CD4-positive, alpha-beta T cell treated with Interferon gamma for 1 hour (primary cell): Measurements from ENCODE around the gene LRRC37B.
"Not testable (repeated sequence)": the region's sequence is repeated elsewhere in the genome, so short reads cannot be mapped to it uniquely, and the experiment has no call there.

Experiments used
- DNase-seq: peaks from one replicate; pipeline ENCODE4 v3.0.0-alpha.2; 2020

Gene LRRC37B

DNA sequence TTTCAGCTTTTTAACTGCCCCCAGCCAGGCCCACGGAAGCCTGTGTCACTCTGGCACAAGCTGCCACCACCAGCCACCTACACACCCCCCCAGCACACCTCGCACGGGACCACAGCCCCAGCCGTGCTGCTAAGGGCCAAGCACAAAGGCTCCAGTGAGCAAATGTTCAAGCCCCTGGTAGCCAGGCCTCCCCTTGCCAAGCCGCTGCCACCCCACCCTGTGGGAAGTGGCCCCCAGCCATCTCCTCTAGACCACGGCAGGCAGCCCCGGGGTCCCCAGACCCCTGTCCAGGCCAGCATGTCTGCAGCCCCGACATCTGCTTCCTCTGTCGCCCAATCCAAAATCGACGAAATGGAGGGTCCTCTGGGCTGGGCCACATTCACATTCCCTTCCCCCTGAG is 35.1 kb downstream of the LRRC37B start:
- not testable (repeated sequence) for DNase-seq

DNA sequence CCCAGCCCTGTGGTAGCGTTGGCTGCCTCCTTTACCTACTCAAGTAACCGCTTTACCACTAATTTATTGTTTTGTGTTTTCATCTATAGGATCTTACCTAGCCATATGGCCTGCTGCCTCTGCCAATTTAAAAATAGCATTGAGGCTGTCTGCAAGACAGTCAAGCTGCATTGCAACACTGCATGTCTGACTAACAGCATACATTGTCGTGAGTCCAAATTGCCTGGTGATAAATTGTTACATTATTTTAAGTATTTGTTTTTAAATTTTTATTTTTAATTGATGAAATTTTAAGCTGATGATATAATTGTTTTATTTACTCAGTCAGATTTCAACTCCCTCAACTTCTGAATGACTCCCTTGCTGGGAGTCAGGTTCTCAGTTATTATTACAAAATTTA is 38.4 kb downstream of the LRRC37B start:
- DNase-seq: not testable (repeated sequence)

DNA sequence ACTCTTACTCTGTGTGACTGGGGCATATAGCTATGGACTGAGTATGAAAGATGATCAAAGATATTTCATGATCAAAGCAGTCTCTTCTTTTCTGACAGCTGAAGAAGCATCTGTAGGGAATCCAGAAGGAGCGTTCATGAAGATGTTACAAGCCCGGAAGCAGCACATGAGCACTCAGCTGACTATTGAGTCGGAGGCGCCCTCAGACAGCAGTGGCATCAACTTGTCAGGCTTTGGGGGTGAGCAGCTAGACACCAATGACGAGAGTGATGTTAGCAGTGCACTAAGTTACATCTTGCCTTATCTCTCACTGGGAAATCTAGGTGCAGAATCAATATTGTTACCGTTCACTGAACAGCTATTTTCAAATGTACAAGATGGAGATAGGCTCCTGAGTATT is 40.5 kb downstream of the LRRC37B start:
- not testable (repeated sequence) for DNase-seq

DNA sequence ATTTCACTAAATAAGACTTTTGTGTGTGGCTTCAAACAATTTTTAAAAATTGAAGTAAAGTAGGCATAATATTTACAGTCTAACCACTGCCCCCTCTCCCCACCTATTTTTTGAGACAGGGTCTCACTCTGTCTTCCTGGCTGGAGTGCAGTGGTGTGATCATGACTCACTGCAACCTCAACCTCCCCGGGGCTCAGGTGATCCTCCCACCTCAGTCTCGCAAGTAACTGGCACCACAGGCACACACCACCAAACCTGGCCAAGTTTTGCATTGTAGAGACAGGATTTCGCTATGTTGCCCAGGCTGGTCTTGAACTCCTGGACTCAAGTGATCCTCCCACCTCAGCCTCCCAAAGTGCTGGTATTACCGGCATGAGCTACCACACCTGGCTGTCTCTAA is 47.8 kb downstream of the LRRC37B start:
- not testable (repeated sequence) for DNase-seq

DNA sequence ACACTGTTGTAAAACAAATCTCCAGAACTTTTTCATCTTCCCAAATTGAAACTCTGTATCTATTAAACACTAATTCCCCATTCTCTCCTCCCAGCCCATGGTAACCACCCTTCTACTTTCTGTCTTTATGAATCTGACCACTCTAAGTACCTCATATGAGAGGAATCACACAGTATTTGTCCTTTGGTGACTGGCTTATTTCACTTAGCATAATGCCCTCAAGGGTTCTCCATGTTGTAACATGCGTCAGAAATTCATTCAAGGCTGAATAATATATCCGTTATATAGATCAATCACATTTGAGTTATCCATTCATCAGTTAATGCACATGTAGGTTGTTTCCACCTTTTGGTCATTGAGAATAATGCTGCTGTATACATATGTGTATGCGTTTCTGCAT is 48.2 kb downstream of the LRRC37B start:
- not testable (repeated sequence) for DNase-seq

DNA sequence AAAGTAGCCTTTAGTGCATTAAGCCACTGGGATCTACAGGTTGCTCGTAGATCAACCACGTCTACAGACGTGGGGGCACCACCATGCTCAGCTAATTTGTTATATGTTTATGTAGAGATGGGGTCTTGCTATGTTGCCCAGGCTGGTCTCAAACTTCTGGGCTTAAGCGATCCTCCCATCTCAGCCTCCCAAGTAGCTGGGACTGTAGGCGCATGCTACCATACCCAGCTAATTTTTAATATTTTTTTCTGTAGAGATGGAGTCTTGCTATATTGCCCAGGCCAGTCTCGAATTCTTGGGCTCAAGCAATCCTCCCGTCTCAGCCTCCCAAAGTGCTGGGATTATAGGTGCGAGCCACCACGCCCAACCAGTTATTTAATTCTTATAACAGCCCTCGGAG is 49.3 kb downstream of the LRRC37B start:
- DNase-seq: not testable (repeated sequence)

DNA sequence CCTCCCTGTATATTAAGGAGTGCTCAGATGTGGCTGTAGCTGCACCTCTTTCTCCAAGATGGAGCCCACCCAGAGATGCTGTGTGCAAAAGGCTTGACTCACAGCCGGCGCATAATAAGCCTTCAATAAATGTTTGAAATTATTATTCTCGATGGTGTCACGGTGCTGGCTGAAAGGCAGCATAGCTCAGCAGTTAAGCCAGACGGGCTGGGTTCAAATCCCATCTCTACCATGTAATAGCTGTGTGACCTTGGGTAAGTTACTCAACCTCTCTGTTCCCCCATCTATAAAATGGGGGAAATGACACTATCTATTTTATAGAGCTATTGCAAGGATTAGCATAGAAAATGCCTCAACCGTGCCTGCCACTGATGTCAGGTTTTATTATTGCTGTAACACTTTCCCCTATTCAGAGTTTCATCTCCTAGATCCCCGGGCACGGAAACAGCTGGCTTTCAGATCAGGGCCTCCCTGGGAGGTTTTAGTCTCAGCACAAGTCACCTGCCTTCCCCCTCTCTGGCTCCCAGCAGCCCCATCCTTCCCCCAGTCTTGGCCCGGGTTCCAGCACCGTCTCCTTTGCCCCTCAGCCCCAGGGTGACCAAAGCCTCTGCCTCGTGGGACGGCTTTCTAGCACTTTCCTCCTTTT is 50.4 kb downstream of the LRRC37B start:
- DNase-seq: not testable (repeated sequence)

DNA sequence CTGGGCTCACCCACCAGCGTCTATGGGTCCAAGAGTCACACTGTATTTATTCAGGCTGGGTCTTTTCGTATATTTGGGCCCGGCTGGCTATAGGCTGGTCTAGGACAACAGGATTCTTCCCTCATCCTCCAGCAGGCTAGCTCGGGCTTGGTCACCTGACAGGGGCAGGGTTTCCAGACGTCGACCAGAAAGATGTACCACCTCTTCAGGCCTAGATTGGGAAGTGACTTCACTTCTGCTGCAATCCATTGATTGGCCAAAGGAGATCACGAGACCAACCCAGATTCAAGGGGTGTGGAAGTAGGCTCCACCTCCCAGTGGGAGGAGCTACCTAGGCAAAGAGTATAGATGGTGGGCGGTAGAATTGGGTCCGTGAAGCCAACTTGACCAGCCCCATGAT is 53.5 kb downstream of the LRRC37B start:
- not testable (repeated sequence) for DNase-seq

DNA sequence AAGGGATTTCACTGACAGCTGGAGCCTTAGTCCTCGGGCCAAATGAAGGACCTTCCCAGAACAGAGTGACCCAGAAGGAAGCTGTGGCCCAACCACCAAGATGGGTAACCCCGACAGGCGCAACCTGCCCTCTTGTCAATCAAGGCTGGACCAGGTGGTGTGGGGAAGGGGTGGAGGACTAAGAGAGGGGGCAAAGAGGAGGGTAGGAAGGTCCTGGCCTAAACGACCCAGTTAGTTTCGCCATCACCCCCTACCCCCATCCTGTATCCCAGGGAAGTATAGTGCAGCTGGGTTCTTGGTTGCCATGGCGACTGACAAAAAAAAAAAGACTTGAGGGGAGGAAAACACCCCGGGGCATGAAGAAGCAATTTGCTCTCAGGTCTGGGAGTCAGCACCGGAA is 54.7 kb downstream of the LRRC37B start:
- DNase-seq: not testable (repeated sequence)

DNA sequence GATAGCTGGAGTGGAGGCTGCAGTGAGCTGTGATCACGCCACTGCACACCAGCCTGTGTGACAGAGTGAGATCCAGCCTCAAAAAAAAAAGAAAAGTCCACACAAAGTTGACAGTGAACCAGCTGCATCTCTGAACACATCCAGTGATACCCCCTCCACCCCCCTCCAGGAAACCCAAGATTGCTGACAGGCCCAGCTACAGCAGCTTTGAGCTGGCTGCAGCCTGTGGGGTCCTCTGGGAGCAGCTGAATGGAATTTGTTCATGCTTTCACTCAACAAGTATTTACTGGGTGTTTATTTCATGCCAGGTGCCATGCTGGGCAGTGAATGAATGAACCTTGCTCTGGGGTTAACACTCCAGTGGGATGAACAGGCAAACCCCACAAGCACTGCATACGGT is 56.9 kb downstream of the LRRC37B start:
- DNase-seq: not testable (repeated sequence)

DNA sequence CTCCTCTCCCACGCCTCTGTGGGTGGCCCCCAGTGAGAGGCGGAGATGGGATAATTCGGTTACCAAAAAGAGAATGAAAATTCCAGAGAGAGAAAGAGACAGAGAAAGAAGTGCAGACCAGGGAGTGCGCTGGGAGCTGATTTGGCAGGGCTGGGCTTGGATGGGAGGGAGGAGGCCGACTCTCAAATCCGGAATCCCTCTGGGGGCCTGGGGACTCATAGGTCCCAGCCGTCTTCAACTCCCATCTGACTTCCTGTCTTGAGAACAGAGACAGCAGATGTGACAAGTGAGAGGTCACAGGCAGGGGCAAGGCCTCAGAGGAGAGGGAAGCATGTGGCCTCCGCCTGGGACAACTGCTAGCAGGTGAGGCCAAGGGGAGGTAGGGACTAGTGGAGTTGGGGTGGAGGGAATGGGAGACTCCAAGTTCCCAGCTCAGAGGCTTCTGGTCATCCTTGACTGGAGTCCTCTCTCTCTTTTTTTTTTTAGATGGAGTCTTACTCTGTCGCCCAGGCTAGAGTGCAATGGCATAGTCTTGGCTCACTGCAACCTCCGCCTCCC is 59.0 kb downstream of the LRRC37B start:
- DNase-seq: not testable (repeated sequence)

DNA sequence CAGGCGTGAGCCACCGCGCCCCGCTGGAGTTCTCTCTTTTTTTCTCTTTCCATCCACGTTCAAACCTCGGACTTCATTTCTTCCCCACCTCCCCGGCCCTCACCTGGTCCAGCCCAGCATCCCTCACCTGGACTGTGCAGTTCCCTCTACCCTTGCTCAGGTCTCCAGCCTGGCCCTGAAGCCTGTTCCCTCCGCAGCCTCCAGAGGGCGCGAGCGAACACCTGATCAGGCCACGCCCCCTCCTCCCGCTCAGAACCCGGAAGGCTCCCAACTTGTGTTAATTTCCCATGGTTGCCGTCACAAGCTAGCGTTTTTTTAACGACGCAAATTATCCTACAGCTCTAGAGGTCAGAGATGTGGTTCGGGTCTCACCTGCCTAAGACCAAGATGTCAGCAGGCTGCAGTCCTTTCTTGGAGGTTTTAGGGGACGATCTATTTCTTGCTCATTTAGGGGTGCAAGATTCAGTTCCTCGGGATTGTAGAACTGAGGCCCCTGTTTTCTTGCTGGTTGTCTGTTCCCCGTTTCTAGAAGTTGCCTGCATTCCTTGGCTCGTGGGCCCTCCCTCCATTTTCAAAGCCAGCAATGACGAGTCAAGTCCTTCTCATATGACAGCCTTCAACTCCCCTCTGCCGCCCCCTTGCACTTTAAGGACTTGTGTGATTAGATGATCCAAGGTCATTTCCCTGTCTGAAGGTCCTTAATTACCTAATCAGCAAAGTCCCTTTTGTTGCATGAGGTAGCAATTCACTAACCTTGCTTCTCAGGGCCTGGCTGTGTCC is 59.9 kb downstream of the LRRC37B start:
- DNase-seq: peak; percentile 52

DNA sequence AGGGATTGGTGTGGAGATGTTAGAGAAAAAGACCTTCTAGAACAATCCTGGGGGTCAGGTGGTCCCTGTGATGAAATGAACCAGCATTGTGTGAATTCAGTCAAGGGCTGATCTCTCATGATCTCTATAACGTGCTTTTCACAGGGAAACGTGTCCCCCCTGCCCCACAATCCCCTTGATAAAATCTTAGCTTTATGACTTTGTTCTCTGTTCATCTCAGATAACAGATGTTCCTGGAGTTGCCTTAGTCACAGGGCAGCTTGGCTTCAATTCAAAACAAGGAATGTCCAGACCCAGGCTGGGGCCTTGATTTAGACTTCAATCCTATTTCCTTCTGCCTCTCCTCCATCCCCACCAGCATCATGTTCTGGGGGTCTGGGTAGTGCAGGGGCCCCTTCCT is 61.9 kb downstream of the LRRC37B start:
- DNase-seq: not testable (repeated sequence)

DNA sequence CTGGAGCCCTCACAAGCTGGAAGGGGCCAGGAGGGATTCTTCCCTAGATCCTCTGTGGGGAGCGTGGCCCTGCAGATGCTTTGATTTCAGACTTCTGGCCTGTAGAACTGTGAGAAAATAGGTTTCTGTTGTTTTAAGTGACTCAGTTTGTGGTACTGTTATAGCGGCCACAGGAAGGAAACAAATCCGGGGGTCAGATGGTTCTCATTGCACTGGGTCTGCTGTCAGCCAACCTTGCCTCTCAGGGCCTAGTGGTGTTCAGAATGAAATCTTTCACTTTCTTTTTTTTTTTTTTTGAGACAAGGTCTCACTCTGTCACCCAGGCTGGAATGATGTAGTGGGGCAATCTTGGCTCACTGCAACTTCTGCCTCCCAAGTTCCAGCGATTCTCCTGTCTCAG is 64.8 kb downstream of the LRRC37B start:
- peak; percentile 21 for DNase-seq

DNA sequence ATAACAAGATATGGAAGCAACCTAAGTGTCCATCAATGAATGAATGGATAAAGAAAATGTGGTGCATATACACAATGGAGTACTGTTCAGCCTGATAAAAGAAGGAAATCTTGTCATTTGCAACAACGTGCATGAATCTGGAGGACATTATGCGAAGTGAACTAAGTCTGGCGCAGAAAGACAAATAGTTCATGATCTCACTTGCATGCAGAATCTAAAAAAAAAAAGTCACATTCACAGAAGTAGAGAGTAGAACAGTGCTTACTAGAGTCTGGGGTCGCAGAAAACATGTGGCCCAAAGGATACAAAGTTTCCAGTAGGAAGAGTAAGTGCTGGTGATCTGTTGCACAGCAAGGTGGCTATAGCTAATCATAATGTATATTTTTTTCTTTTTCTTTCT is 65.9 kb downstream of the LRRC37B start:
- DNase-seq: not testable (repeated sequence)

DNA sequence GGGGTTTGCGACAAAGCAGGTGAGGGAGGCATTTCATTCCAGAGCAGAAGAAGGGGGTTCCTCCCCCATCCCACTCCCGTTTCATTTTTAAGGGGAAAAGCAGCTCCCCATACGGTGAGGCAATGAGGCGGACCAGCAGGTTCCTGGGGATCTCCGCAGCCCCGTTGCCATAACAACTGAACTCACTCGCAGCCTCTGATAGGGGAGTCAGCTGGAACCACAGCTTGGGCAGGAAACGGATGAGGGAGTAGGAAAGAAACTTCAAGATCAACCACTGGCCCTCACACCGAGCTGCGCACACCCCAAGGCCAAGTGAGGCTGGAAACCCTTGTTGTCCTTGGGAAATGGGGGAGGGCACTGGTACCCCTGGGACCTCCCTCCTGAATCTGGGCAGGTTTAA is 72.6 kb downstream of the LRRC37B start:
- peak; percentile 83 for DNase-seq

DNA sequence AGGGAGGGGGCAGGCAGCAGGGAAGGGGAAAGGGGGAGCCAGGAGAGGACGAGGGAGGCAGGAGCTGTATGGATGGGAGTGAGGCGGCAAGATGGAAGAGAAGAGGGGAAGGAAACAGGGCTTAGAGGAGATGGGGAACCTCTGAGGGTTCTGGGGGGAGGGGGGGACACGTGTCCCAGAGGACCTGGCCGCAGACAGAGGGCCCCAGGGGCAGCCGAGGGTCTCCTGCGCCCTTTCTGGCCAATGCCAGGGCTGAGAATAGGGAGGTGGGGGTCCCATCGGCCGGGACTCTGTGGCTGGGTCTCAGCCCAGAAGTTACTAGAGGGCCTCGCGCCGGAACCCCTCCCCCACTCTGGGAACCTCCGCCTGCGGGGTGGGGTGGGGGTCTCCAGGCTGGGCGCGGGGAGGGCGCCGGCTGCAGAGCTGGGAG is 76.4 kb downstream of the LRRC37B start:
- not testable (repeated sequence) for DNase-seq

DNA sequence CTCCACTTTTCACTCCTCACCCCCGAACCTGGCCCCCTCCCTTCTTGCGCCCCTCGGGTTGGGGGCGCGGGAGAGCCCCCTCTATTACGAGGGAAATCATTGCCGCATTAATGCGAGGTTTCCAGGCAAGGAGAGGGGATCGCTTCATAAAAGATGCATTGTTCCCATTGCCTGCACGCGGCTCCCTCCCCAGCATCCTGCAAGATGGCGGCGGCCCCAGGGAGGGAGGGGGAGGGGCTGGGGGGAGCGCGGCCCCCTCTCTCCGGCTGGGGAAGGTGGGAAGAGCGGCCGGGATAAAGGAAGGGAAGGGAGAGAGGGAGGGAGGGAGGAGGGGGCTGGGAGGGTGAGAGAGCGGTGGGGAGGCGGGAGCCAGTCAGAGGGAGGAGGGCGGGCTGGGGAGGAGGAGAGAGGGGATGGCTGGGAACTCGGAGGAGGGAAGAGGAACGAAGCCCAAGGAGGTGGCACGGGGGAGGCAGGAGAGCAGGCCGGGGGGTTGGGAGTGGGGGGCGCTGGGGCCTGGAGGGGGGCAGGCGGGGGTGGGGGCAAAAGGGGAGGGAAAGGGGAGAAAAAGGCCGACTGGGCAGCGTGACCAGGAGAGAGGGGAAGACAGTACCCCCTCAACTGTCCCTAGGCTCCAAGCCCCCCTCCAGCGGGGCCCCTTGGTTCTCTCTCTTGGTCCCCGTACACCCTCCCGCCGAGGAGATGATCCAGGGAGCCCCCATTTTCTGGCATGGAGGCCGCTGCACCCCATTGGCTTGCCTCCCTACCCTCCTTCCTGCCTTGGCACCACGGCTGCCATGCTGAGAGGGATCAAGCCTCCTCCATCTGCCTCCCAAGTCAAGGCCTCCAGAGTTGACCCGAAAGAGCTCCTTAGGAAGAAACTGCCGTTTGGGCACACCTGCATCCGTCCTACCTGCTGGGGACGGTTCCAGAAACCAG is 77.1 kb downstream of the LRRC37B start:
- not testable (repeated sequence) for DNase-seq

DNA sequence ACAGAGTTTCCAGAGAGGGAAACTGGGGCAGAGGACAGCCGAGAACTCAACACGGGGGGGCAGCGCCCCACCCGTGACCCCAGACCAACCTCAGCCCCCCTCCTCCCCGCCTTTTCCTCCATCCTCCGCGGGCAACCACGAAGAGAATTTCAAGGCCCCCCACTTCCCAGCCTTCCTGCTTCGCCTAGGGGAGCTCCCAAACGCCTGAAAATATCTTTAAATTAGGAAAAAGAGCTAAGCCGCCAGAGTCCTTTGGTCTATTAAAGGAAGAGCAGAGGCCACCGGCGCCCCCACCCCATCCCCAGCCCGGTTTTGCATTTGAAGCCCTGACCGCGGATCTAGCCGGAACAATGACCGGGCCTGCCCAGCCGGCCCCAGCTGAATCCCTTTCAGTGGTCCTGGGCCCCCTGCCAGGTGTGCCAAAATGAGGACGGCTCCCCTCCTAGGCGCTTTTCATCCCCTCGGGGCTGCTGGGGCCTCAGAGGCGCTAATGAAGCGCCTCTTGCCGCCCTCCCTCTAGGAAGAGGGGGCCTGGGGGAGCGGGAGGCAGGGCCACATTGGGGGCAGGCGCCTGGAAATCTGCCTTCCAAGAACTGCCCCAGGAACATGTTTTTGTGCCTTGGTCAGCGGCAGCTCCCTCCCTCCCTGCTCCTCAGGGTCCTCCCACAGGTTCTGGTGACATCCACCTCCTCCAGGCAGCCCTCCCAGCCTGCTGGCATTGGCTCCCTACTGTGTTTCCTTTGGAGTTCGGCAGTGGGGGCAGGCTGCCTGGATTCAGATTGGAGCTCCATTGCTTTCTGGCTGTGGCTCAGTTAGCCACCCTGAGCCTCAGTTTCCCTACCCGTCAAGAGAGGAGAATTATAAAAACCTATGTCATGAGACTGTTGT is 78.0 kb downstream of the LRRC37B start:
- not testable (repeated sequence) for DNase-seq

DNA sequence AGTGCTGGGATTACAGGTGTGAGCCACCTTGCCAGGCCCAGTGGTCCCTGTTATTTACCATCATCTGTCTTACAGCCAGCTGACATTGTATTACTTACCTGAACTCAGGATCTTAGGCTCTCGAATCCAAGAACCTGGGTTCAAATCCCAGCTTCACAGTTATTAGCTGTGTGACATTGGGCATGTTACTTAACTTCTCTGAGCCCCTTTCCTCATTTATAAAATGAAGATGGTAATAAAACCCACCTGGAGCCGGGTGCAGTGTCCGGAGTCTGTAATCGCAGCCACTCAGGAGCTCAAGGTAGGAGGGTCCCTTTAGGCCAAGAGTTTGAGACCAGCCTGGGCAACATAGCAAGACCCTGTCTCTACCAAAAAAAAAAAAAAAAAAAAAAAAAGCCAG is 79.7 kb downstream of the LRRC37B start:
- DNase-seq: not testable (repeated sequence)

DNA sequence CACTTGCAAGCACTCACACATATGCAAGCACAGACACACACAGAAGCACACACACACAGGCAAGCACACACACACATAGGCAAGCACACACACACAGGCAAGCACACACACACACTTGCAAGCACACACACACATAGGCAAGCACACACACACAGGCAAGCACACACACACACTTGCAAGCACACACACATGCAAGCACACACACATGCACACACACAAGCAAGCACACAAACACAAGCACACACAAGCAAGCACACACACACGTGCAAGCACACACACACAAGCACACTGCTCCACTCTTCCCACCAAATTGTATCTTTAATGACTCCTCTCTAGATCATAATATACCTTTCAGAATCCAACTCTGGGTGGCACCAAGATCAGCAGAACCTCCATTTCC is 84.9 kb downstream of the LRRC37B start:
- DNase-seq: not testable (repeated sequence)

DNA sequence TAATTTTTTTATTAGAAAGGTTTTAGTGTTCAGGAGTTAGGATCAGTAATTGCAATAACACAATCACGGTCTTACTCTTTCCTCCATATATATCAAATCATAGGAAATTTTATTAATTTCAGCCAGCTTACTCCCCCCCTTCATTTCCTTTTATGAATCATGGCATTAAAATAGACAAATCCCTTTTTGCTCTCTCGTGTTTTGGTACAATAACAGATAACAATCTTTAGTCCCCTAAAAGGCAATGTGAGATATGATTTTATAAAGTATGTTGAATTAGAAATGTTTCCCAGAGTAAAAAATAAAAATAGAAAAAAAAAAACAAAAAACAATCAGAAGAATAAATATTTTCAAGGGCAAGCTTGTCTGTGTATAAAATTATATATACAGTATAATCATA is 92.5 kb downstream of the LRRC37B start:
- DNase-seq: no peak
